Measurements from ENCODE around the gene ICE2. TPM values are rescaled to one million over a fixed set of nuclear protein-coding genes. Genes with fewer than 3 reads are reported as not detected.

The ICE2 gene
- total and polyA plus RNA-seq, 2 of the 8 experiments (the other 6 are each of a cell fraction or from before 2014, with no cell fraction given), result 40.0 to 87.3 TPM

- H3K27ac ChIP-seq (ENCODE audit: low read depth, low read length), result no peak overlapping the region
- no peak overlapping the region for H2BK20ac ChIP-seq (ENCODE audit: low read length)
- no peak overlapping the region for H2BK15ac ChIP-seq (ENCODE audit: low read length)
- H4K20me1 ChIP-seq (replicated peaks in 1 of 2; ENCODE audit: control insufficient read depth in 1 of 2, insufficient read depth in 2 of 2, low read length in 2 of 2), result no peaks in the 10 kb centered on the region
- H3K18ac ChIP-seq (ENCODE audit: extremely low read depth, low read length), result no peak overlapping the region
- H3K4me2 ChIP-seq (ENCODE audit: insufficient read depth in 1 of 2, low read depth in 2 of 2, low read length in 2 of 2), result no peak overlapping the region
- H2BK5ac ChIP-seq (ENCODE audit: low read depth, low read length), result no peak overlapping the region
- H2AK5ac ChIP-seq (ENCODE audit: low read depth, low read length), result no peak overlapping the region
- no peak overlapping the region for H3K9ac ChIP-seq (replicated peaks in 1 of 4; ENCODE audit: extremely low read depth in 1 of 4, low read depth in 3 of 4, low read length in 3 of 4)
- H4K91ac ChIP-seq (replicated peaks; ENCODE audit: insufficient read length, low read length), result no peak overlapping the region
- no peak overlapping the region for H2BK12ac ChIP-seq (ENCODE audit: low read depth, low read length)
- H3K56ac ChIP-seq (replicated peaks; ENCODE audit: insufficient read length, low read depth, low read length), result no peak overlapping the region
- no peaks in the 10 kb centered on the region for H3K23me2 ChIP-seq (ENCODE audit: low read depth, low read length)
- no peak overlapping the region for H2AFZ ChIP-seq (ENCODE audit: low read length)
- H3K9me3 ChIP-seq (ENCODE audit: insufficient read depth in 2 of 2, low read depth in 1 of 2, low read length in 1 of 2), result no peaks in the 10 kb centered on the region; a peak in 1 of 4 replicates
- H3K23ac ChIP-seq (ENCODE audit: insufficient read length), result no peak overlapping the region
- no peak overlapping the region for H3K4ac ChIP-seq (replicated peaks; ENCODE audit: insufficient read length, low read depth, low read length)
- TF ChIP-seq BCL11A (IDR thresholded peaks at IDR 0.05; ENCODE audit: low read depth in 2 of 2, low read length in 2 of 2), result no peak
- no peak for TF ChIP-seq TCF12 (IDR thresholded peaks at IDR 0.05; ENCODE audit: low read depth, low read length)
- TF ChIP-seq POLR2A (IDR thresholded peaks at IDR 0.05; ENCODE audit: control extremely low read depth in 1 of 2, low read depth in 2 of 2, low read length in 2 of 2), result no peak
- TF ChIP-seq JUND (IDR thresholded peaks at IDR 0.05; ENCODE audit: low read length), result no peak
- TF ChIP-seq GTF2F1 (IDR thresholded peaks at IDR 0.05; ENCODE audit: borderline replicate concordance, low read depth, low read length), result no peak
- no peak for TF ChIP-seq CHD2 (IDR thresholded peaks at IDR 0.05; ENCODE audit: low read length)
- TF ChIP-seq ATF3 (IDR thresholded peaks at IDR 0.05; ENCODE audit: insufficient read depth, low read depth, low read length), result no peak
- no peak for TF ChIP-seq POU5F1 (IDR thresholded peaks at IDR 0.05; ENCODE audit: low read depth, low read length)
- no peak for TF ChIP-seq CREB1 (IDR thresholded peaks at IDR 0.05)
- no peak for TF ChIP-seq SAP30 (IDR thresholded peaks at IDR 0.05; ENCODE audit: insufficient read depth, insufficient replicate concordance, low read length)
- no peak for TF ChIP-seq MAFK (IDR thresholded peaks at IDR 0.05; ENCODE audit: low read depth, low read length)
- no peak for TF ChIP-seq KDM5A (IDR thresholded peaks at IDR 0.05; ENCODE audit: low read length)
- no peak for TF ChIP-seq EP300 (IDR thresholded peaks at IDR 0.05; ENCODE audit: borderline replicate concordance in 1 of 2, low read depth in 2 of 2, low read length in 2 of 2)
- TF ChIP-seq TEAD4 (IDR thresholded peaks at IDR 0.05; ENCODE audit: low read depth, low read length), result no peak
- no peak for TF ChIP-seq KDM4A (IDR thresholded peaks at IDR 0.05; ENCODE audit: low read depth, low read length, severe bottlenecking)
- H3K4me3 ChIP-seq (ENCODE audit: extremely low read depth in 1 of 4, insufficient read depth in 2 of 4, low read depth in 3 of 4, low read length in 4 of 4), result no peak overlapping the region
- no peak overlapping the region for H4K8ac ChIP-seq (ENCODE audit: extremely low read depth, insufficient read depth, low read length)
- H3K79me1 ChIP-seq (ENCODE audit: low read depth, low read length), result peaks cover 3% of the 10 kb centered on the region; the same call in 1 of the 2 replicates
- WGBS, 2 experiments (ENCODE audit: extremely low coverage in 1 of 2, insufficient coverage in 1 of 2, insufficient read length in 1 of 2, insufficient replicate concordance in 2 of 2, low coverage in 1 of 2, low lambda C conversion rate in 2 of 2, missing lambda C conversion rate in 1 of 2), result 91% methylated on average over 5 of the region's 5 CpGs; no CpG with 5 or more reads in 1 of the 2 experiments
- H3K79me2 ChIP-seq (ENCODE audit: control insufficient read depth in 1 of 2, insufficient read depth in 2 of 2, low read length in 2 of 2), result no peaks in the 10 kb centered on the region
- DNase-seq (ENCODE audit: low read depth in 1 of 2, low spot score in 2 of 2) (no peak), FAIRE-seq (no peak)
- H2BK120ac ChIP-seq (replicated peaks; ENCODE audit: low read depth, low read length), result no peak overlapping the region
- H3K27me3 ChIP-seq (replicated peaks in 1 of 4; ENCODE audit: control insufficient read depth in 3 of 4, extremely low read depth in 1 of 4, insufficient read depth in 3 of 4, low read length in 3 of 4), result no peaks in the 10 kb centered on the region
- ChIA-PET CTCF (ENCODE audit: partially characterized antibody) (no interaction called here), POLR2A (ENCODE audit: partially characterized antibody) (no interaction called here)
- H3K4me1 ChIP-seq (replicated peaks in 1 of 4; ENCODE audit: control insufficient read depth in 3 of 4, insufficient read depth in 4 of 4, low read length in 3 of 4), result peaks cover 0 to 5% (median 1%) of the 10 kb centered on the region in 4 experiments; a peak in 5 of 7 replicates
- no peak overlapping the region for H3K14ac ChIP-seq (ENCODE audit: insufficient read length)
- no peak overlapping the region for H4K5ac ChIP-seq (ENCODE audit: insufficient read length, low read depth, low read length)
- no peaks in the 10 kb centered on the region; a peak in 2 of 8 replicates for H3K36me3 ChIP-seq (ENCODE audit: control insufficient read depth in 2 of 4, insufficient read depth in 4 of 4, low read length in 3 of 4)
Observed at GRCh38 chr15:60369696-60370095, 109.2 kb downstream of the ICE2 start.

All from H1 (cell line).